Activated CD8-positive, alpha-beta T cell treated with anti-CD3 and anti-CD28 coated beads for 36 hours (primary cell): ENCODE measurements around the gene MYO5B. TPM values are rescaled to one million over a fixed set of nuclear protein-coding genes. Genes with fewer than 3 reads are reported as not detected.

Source experiments
- ATAC-seq: fragments of 200-7000 bp; cut with Tn5 transposase; one replicate; pipeline ENCODE4 v1.10.0; 2021; ENCODE audit warnings: mild to moderate bottlenecking, moderate library complexity
- CTCF ChIA-PET: fragments of 350-600 bp; sonication (Branson Sonifier 250); formaldehyde crosslinking; loops from one replicate; lab custom pipeline; 2021; ENCODE audit warnings: antibody characterized with exemption; lab: Charles Lee
- POLR2A ChIA-PET: fragments of 350-600 bp; sonication (Branson Sonifier 250); formaldehyde crosslinking; loops from one replicate; lab custom pipeline; 2021; ENCODE audit warnings: antibody characterized with exemption; lab: Charles Lee
- DNase-seq: peaks from one replicate; pipeline ENCODE4 v3.0.0-alpha.2; 2020
- H3K27ac Mint-ChIP-seq: one replicate; pipeline ENCODE4 v1.8.0; 2021; ENCODE audit warnings: mild to moderate bottlenecking, mixed read lengths
- H3K27me3 Mint-ChIP-seq: one replicate; pipeline ENCODE4 v1.8.0; 2021; ENCODE audit warnings: mixed read lengths
- H3K36me3 Mint-ChIP-seq: one replicate; pipeline ENCODE4 v1.8.0; 2021; ENCODE audit warnings: low read depth, mixed read lengths
- H3K4me1 Mint-ChIP-seq: one replicate; pipeline ENCODE4 v1.8.0; 2021; ENCODE audit warnings: low read depth, mixed read lengths
- H3K4me3 Mint-ChIP-seq: one replicate; pipeline ENCODE4 v1.8.0; 2021; ENCODE audit warnings: mild to moderate bottlenecking, moderate library complexity, mixed read lengths
- H3K9me3 Mint-ChIP-seq: one replicate; pipeline ENCODE4 v1.8.0; 2021; ENCODE audit warnings: mixed read lengths
- intact Hi-C: fragments of 100-400 bp; cut with micrococcal nuclease; formaldehyde crosslinking; loops from one replicate; pipeline ENCODE4 v1.10.0; 2022
- total RNA-seq, 2 experiments: library from RNA; stranded (reverse); gene quantifications; one replicate each; pipeline ENCODE4 v1.2.3, GENCODE V29; 2021
- TF ChIP-seq, protein P1 (sequence below): fragments of 200-600 bp; IDR thresholded peaks from one replicate; pipeline ENCODE4 v1.8.0; 2022; ENCODE audit warnings: antibody characterized with exemption, mild to moderate bottlenecking

Gene MYO5B
- total RNA-seq, 2 experiments from 2014 or later, result 0.09 TPM; not detected in 1

DNA sequence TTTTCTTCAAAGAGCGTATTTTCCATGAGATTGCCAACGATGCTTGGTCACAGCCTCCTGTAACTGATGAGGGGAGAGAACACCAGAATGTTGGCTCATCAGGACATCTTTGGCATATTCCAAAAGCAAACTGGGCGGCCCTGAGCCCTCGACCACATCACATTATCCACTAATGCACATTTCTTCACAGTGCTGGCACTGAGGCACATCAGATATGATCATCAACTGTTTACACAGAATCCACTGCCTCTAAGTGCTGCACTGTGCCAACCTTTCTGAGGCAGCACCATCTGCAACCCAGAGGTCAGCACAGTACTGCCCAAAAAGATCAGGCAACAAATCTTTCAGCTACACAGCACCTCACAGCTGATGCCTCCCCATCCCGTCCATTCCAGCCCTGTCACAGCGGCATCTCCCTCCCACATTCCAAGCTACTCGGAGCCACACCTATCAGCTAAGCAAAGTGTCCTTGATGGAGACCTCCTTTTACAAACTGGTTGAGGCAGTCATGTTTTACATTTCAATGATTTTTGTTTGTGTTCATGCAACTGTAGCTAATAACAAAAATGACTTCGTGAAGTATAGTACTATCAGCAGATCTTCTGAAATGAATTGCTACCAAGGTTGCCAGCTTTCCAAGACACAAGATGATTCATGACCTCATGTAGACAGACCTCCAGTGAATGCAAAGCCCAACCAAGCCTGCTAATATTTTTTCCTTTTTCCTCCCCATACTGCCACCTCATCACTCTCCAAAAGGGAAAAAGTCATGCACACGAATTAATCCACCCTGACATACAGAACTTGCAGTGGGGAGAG, 32.3 kb downstream of the MYO5B start:
- CTCF ChIA-PET, result no interaction called here
- H3K27me3 Mint-ChIP-seq, result peaks cover 26% of the 10 kb centered on the region
- no peak overlapping the region for H3K27ac Mint-ChIP-seq

DNA sequence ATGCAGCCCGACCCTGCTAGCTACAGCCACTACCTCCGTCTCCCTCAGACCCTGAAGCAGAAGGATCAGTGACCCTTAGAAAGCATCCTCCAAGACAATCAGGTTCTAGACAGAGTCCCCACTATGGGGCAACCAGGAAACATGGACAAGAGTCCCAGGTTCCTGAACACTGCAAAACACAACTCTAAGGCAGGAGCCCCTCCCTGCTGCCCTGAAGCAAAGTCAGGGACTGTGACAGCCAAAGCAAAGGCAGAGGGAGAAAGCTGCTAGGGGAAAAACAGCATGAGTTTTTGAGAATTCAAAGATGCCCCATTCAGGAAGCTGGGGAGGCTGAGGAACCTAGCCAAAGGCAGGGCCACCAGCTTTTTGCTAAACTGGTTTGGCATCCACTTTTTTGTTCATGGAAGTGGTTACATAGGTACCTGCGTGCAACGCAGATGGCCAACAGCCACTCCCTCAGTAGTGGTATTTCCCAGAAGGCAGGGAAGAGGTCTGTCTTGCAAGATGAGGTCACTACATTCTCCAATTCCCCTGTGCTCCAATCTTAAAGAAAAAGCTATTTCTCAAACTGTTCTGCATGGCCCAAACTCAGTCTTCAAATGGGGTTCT, 33.2 kb downstream of the MYO5B start:
- ATAC-seq (no peak), DNase-seq (no peak)
- Mint-ChIP-seq H3K4me1 (no peaks in the 10 kb centered on the region), H3K9me3 (no peaks in the 10 kb centered on the region), H3K27ac (no peak overlapping the region), H3K4me3 (no peak overlapping the region), H3K27me3 (peaks cover 31% of the 10 kb centered on the region), H3K36me3 (no peaks in the 10 kb centered on the region)
- intact Hi-C loops, result no loop called here
- TF ChIP-seq, protein P1, sequence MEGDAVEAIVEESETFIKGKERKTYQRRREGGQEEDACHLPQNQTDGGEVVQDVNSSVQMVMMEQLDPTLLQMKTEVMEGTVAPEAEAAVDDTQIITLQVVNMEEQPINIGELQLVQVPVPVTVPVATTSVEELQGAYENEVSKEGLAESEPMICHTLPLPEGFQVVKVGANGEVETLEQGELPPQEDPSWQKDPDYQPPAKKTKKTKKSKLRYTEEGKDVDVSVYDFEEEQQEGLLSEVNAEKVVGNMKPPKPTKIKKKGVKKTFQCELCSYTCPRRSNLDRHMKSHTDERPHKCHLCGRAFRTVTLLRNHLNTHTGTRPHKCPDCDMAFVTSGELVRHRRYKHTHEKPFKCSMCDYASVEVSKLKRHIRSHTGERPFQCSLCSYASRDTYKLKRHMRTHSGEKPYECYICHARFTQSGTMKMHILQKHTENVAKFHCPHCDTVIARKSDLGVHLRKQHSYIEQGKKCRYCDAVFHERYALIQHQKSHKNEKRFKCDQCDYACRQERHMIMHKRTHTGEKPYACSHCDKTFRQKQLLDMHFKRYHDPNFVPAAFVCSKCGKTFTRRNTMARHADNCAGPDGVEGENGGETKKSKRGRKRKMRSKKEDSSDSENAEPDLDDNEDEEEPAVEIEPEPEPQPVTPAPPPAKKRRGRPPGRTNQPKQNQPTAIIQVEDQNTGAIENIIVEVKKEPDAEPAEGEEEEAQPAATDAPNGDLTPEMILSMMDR, result no peak
- CTCF ChIA-PET, result no interaction called here
- POLR2A ChIA-PET, result no interaction called here

More for the DNA sequence above, 32.3 kb downstream of the MYO5B start:
- POLR2A ChIA-PET, result interaction anchor here (0.6 kb wide), 1 partner anchor 32 kb away, joined by 3 read pairs; no protein-coding TSS in a partner anchor
- ATAC-seq (no peak), DNase-seq (no peak)
- intact Hi-C loops, result no loop called here
- TF ChIP-seq, protein P1, result no peak
- no peak overlapping the region for H3K4me3 Mint-ChIP-seq
- no peaks in the 10 kb centered on the region for H3K36me3 Mint-ChIP-seq
- no peaks in the 10 kb centered on the region for H3K4me1 Mint-ChIP-seq
- H3K9me3 Mint-ChIP-seq, result no peaks in the 10 kb centered on the region

DNA sequence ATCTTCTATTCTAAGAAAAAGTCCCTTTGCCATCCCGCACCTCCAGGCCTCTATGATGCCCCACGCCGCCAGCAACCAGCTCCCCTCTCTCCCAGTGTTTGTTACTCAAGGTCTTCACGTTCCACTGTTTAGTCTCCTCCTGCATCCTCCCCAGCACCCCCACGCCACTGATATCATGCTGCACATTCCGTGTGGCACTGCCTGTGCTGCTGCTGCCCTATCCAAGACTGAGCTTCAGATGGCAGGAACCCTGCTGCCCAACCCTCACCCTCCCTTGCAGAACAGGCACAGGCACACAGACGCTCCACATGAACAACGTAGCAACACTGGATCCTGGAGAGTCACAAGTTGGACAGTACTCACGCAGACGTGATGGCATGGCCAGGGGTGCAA, 35.3 kb downstream of the MYO5B start:
- no peaks in the 10 kb centered on the region for H3K9me3 Mint-ChIP-seq
- ChIA-PET CTCF (interaction anchor here (1.0 kb wide), 2 partner anchors 20 to 270 kb away, joined by 3 to 4 read pairs; no protein-coding TSS in a partner anchor), POLR2A (no interaction called here)
- no peak overlapping the region for H3K4me3 Mint-ChIP-seq
- DNase-seq (no peak), ATAC-seq (no peak)
- intact Hi-C loops, result no loop called here
- TF ChIP-seq, protein P1, result no peak
- peaks cover 24% of the 10 kb centered on the region for H3K27me3 Mint-ChIP-seq
- no peak overlapping the region for H3K27ac Mint-ChIP-seq
- H3K36me3 Mint-ChIP-seq, result no peaks in the 10 kb centered on the region
- H3K4me1 Mint-ChIP-seq, result no peaks in the 10 kb centered on the region

DNA sequence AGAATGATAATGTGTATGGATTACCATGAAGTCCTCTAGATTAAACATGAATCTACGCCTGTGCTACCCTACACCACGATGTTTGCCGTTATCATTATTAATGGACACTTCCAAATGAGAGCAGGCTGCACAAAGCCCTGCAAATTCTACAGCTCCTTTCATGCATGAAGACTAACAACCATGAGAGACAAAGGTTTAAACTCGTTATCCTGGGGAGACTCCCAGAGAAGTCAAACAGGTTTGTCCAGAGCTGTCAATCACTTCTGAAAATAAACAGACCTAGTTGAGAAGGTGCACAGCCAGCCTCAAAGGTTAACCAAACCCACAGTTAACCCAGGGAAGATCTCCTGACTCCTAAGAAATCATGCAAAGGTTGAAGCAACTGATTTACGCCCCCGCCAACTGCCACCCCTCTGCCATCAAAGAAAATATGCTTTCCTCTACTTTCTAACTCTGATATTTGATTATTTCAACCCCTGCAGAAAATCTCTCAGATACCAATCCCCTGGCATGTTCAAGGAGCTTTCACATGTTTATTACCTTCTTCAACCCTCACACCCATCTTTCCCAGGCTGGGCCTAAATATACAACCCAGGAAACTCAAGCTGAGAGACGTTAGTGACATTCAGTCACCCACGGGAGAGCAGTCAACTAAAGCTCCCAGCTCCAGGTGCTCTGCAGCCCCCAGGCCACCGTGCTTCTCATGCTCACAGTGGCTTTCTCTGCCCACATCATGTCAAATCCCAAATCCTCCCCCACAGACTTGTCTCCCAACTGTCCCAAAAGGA, 35.9 kb downstream of the MYO5B start:
- DNase-seq, result no peak
- Mint-ChIP-seq H3K9me3 (no peaks in the 10 kb centered on the region), H3K4me1 (no peaks in the 10 kb centered on the region), H3K4me3 (no peak overlapping the region), H3K27ac (no peak overlapping the region), H3K27me3 (peaks cover 23% of the 10 kb centered on the region), H3K36me3 (no peaks in the 10 kb centered on the region)
- no peak for ATAC-seq
- intact Hi-C loops, result no loop called here
- TF ChIP-seq, protein P1, result no peak
- POLR2A ChIA-PET, result no interaction called here
- CTCF ChIA-PET, result interaction anchor here (1.0 kb wide), 2 partner anchors 21 to 270 kb away, joined by 3 to 4 read pairs; no protein-coding TSS in a partner anchor
